CD4-positive, alpha-beta T cell treated with Interleukin-1 beta for 1 hour (primary cell): Measurements from ENCODE around the gene NDUFB8.

Experiments
- DNase-seq, 2 donors: peaks; one replicate each; pipeline ENCODE4 v3.0.0-alpha.2; 2020 to 2022

Gene NDUFB8

DNA sequence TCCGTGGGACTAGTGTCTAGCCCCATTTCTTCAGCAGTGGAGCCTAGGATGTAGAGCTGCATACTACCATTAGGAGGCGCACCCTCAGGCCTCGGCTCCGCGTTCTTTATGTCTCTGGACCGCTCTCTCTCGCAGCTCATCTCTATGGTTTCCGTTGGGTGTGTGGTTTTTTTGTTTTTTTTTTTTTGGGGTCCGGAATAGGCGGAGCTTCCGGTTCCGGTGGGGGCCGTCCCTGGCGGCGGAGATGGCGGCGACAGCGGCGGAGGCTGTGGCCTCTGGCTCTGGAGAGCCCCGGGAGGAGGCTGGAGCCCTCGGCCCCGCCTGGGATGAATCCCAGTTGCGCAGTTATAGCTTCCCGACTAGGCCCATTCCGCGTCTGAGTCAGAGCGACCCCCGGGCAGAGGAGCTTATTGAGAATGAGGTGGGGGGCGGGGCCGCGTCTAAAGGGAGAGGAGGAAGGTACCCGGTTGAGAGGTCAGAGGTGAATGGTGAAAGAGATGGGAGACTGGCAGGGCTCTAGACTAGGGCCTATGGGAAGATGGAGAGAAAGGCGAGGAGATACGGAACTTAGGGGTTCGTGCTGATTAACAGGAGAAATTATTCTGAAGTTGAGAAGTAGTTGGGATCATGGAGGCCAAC, 6.2 kb upstream of the NDUFB8 start, which contains the start of gene HIF1AN:
HIF1AN (plus strand) TSS at position 229 of the 639 bp plus-strand sequence; CDS start at position 245, 16 bp downstream.
- DNase-seq = peak; percentile 93

DNA sequence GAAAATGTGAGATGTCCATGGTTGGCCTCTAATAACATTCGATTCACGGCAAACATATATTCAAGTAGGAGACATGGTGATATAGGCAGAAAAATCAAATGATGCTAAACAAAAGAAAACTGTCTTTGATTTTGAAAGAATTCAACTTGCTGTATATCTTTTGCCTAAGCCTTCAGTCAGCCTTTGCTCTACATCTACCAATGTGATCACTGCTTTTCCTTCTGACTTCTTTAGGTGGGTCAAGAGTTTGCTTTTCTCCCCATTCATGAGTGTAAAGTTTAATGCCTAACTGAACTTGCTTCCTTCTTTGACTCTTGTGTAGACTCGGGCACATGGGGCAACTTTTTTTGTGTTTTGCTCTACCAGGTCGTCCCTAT, 5.7 kb upstream of the NDUFB8 start:
- DNase-seq = no peak

DNA sequence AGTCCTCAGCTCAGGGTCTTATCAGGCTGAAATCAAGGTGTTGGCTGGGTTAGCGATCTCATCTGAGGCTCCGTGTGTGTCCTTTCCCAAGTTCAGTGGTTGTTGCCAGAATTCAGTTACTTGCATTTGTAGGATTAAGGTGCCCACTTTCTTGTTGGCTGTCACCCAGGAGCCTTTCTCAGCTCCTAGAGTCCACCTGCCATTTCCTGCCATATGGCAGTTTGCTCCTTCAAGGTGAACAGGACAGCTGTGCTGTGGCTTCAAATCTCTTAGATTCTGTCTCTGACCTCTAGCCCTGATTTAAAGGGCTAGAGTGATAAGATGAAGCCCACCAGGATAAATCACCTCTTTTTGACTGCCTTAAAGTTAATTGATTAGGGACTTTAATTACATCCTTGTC, 5.1 kb upstream of the NDUFB8 start:
- DNase-seq = no peak

DNA sequence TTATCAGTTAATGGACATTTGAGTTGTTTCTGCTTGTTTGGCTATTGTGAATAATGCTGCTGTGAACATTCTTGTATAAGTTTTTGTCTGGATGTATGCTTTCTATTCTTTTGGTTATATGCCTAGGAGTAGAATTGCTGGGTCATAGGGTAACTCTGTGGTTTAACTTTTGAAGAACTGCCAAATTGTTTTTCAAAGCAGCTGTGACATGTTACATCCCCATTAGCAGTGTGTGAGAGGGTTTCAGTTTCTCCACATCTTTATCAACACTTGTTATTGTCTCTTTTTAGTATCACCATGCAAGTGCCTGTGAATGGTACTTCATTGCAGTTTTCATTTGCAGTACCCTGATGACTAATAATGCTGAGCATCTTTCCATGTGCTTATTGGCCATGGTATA, 2.1 kb upstream of the NDUFB8 start:
- no peak for DNase-seq

DNA sequence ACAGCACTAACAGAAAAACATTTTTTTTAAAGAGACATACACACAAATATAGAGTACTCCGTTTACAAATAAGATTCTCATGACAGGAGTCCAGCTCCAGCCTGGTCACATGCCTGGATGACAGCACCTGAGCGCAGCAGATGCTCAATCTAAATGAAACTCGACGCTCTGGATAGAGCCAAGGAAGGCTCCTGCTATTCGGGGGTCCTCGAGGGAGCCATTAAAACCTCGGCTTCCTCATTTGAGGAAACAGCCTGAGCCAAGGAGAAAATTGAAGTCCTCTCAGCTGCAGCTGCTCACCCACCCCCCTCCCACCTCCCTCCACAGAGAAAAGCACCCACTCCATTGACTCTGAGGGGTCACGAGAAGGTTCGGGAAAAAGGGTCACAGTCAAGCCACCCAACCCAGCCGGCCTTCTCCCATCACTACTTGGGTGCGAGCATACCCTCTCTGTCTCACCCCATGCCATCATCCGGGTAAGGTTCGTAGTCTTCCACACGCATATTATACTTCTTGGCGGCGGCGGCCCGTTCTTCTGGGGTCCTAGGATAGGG, 673 bp downstream of the NDUFB8 start:
- DNase-seq = no peak

DNA sequence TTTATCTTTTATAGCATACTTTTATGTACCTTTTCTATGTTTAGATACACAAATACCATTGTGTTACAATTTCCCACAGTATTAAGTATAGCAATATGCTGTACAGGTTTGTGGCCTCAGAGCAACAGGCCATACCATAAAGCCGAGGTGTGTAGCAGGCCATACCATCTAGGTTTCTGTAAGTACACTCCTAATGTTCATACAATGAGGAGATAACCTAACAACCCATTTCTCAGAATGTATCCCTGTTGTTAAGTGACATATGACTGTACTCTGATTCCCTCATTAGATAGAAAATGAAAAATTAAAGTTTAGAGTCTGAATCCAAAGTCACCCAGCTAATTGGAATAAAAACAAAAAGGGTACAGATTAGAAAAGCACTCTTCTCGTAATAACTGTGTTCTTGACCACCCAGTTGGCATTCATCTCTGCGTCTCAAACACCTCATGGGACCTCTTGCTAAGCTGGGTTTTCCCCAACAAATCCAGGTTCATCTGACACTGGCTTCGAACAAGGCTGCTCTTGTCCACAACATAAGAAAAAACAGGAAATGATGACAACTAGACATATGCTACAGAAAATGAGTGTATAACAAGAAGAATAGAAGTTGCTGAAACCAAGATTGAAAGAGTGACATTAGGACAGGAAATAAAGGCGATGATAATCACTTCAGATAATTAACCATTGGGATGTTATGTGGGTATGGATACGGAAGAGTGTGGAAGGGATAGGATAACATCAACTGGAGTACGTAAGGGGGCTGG, 1.4 kb downstream of the NDUFB8 start:
- peak; percentile 27 to 57 for DNase-seq

DNA sequence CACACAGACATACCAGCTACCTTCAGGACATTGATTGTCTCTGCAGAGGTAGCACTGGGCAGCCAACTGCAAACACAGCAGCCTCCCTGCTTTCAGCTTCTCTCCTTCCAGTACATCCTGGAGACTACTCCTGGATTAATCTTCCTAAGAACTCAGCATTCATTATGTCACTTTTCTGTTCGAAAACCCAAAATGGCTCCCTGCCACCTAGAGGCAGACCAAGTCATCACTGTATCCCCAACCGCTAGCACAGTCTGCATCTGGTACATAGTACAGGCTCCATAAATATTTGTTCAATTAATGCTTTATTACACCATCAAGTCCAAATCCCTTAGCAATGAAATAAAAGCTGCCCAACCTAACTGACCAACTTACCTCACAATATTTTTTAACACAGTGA, 5.0 kb downstream of the NDUFB8 start:
- no peak for DNase-seq

DNA sequence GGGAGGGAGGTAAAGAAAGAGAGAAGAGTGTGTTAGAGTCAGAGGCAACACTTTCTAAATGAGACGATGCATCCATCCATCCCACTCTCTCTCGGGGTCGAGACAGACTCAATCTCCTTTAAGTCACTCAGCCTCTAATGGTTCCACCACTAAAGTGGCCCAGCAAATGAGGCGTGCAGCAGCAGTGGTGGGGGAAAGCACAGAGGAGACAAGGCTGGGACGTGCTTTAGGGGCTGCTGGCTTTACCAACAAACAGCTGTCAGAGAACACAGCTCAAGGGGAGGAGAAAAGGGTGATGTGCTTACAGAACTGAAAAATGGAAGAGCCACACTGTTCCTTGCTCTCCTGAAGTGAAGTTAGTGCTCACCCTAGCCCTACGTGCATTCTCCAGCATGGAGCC, 5.5 kb downstream of the NDUFB8 start:
- no peak for DNase-seq

DNA sequence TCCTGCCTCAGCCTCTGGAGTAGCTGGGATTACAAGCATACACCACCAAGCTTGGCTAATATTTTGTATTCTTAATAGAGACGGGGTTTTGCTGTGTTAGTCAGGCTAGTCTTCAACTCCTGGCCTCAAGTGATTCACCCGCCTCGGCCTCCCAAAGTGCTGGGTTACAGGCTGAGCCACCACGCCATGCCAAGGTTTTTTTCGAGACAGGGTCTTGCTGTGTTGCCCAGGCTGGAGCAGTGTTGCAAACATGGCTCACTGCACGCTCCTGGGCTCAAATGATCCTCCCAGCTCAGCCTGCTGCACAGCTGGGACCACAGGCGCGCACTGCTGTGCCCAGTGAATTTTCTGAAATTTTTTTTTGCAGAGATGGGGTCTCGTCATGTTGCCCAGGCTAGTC, 6.7 kb downstream of the NDUFB8 start:
- DNase-seq = no peak

DNA sequence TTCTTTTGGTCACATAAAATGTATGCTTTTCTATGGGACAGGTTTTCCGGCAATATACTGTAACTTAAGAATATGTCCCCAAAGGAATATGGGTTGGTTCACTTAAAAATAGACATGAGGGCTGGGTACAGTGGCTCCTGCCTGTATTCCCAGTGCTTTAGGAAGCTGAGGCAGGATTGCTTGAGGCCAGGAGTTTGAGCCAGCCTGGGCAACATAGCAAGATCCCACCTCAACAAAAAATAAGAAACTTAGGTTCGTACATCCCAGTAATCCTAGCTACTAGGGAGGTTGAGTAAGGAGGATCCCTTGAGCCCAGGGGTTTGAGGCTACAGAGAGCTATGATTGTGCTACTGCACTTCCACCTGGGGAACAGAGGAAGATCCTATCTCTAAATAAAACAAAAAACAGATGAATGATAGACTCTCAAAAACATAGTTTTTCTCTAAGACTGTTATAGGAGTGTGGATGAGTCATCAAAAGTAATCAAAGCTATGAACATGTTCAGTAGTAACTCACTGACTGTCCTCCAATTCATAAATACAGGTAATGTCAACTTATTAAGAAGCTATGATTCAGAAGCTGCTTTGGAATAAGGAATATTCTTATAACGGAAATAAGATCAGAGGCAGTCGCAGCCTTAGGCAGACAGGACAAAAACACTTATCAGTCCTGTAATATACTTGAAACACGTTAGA, 7.4 kb downstream of the NDUFB8 start:
- DNase-seq = no peak

DNA sequence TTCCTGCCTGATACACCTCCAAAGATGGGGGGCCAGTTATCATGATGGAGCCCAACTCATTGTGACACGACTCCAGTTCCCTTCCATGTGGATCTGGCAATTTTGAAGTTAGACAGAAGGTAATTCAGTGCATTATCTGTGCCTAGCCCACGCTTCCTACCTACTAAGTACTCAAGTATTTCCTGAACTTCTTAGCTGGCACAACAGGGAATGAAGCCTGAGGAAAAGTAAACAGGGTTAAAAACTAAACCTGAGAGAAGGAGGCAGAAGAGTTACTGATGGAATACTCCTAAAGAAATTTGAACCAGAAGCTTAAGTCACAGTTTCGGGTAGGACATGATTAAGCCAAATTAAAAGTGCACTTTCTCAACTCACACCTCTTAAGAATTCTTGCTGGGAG, 8.9 kb downstream of the NDUFB8 start:
- no peak for DNase-seq

DNA sequence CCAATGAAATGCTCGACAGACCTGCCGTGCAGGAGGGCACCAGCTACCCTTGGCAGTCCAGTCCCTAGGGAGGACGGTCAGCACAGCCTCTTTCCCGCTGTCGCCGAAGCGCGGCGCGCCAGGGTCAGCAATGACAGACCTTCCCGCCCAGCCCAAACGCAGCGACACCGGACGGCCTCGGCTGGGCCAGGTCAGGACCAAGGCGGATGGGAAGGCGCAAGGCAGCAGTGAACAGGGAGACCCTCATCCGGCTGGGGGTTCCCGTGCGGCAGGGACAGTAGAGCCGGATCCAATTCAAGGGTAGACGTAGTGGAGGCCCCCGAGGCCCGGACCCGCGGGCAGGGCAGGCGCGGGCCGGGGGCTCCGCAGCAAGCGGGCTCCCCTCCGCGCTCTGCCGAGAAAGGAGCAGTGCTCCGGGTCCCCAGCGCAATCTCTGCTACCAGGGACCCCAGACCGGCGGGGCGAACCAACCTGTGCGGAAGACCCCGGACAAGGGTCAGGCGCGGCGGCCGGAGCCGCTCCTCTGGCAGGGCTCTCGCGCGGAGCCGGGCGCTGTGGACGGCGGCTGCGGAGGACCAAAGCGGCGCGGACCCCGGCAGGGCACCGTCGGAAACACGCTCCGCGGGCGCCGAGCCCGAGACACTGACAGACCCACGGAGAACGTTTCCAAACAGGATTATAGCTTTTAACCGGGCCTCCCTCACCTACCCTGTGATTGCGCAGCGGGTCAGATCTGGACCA, 10.2 kb downstream of the NDUFB8 start, which contains the start of gene SEC31B:
SEC31B (minus strand) TSS at position 551 of the 741 bp plus-strand sequence. CDS start 2,909 bp downstream, outside the sequence.
- DNase-seq = no peak

DNA sequence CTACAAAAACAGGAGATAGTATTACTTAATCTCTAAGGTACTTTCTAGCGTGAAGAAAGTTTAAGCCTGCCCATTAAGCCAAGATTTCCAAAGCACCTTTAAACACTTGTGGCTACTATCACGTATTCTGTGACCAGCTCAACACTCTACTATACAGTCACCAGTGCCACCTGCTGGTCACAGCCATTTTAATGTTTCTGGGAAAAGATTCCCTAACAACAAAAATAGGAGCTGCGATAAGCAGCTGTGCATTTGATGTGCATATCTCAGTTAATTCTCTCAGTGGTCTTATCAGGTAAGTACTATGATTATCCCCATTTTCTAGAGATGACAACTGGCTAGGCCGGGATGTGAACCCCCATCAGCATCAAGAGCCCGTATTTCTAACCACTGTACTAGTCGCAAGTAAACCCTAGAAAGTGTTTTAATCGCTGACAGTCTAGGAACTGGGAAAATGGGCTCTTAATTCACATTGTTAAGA, 10.9 kb downstream of the NDUFB8 start:
- peak; percentile 36 to 70 for DNase-seq

DNA sequence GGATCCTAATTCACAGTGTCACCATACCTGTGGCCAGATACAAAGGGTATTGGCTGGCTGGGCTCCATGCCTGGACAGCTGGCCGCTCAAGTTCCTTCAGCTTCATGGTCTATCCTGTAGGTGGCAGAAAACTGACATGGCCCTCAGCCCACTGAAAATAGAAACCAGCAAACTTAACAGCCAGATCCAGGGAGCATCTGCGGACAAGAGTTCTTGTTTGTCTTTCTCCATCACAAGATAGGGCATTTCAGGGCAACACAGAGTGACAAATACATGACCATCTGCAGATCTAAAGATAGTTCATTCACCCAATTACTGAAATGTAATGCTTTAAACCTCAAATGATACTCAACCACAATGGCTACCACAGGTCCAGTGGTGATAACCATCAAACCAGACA, 12.8 kb downstream of the NDUFB8 start:
- DNase-seq = no peak

DNA sequence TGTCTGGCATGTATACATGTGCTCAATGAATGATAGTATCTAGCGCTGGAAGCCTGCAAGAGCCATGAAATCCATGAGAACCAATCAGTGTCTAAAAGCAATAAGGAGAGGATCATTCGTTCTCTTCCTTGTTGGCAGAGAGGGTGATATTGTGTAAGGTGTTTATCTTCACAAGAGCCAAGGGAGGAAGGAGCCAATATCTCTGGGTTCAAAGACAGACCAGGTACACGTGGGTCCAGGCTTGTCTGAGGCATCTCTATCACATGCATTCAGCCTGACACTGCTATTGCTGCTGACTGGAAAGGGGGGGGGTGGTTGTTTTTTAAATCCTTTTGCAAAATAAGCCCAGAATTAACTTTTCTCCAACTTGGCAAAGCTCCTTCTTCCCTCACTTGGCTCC, 14.1 kb downstream of the NDUFB8 start:
- DNase-seq = no peak

DNA sequence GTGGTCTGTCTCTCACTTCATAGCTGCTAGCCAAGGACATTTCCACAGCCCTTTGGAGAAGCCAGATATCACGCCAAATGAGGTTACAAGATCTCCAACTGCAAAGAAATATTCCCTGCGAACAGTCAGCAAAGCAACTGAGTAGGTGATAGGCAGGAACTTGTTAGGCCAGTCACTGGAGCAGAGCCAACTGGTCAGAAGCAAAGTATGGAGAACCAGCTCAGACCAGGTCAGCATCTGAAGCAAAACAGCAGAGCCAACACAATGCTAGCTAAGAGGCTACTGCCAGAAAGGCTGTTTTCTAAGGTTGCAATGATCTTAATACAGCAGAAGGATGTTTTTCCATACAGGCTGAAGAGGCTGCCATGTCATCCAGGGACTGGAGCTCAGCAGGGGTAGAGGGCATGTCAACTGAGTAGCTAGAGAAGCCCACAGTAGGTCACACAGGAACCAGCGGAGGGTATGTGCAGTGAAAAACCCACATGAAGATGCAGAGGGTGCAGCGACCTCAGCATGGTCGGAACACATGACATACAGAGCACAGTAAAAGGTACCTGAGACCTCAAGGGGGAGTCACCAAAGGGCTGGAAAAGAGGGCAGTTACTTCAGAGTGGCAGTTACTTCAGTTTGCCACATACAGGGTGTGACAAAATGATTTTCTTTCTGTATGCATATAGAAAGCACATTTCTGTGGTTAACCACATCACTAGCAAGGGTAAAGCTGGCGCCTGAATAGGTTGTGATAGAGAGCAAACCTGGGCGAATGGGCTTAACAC, 18.9 kb downstream of the NDUFB8 start:
- DNase-seq = peak; percentile 60 to 77

DNA sequence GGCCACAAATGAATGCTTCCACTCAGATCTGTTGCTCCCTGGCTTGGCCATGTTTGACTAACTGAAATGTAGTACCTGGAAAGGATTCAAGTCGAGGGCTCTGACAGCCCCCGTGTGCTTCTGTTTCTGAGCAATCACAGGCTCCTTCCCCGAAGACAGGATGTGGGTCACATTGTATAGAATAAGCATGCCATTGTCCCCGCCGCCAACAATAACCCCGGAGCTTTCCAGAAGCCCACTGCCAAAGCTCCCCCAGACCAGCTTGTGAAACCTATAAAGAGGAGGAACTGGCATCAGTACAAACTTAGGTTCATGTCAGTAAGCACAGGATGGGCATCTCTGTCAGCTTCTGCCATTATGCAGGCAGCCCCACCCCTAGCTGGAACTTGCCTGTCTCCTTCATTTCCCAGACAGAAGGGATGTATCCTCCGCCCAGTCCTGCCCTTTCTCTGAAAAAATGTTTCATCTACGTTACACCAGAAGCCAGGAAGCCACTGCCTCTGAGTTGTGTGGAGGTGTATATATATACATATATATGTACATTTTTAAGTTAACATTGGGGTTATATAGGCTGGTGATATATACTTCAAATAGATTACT, 20.3 kb downstream of the NDUFB8 start:
- peak; percentile 15 to 28 for DNase-seq

DNA sequence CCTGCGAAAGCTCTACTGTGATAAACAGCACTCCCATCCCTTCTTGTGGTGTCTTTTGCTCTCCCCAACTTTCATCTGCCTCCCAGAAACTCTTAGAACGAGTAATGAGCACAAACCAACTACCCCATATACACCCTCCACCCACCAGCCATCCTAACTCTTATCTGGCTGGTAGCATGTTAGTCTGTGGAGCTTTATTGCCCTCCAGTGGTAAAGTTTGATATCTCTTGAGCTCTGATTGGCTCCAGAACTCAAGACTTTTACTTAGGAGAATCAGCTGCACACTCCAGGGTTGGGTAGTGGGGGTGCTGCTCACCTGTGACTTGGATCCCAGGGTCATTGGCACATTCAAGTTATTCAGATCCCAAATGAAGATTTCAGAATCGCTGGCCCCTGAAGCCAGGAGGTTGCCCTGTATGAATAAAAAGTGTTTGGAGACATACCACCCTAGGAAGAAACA, 20.9 kb downstream of the NDUFB8 start:
- peak; percentile 40 to 78 for DNase-seq

DNA sequence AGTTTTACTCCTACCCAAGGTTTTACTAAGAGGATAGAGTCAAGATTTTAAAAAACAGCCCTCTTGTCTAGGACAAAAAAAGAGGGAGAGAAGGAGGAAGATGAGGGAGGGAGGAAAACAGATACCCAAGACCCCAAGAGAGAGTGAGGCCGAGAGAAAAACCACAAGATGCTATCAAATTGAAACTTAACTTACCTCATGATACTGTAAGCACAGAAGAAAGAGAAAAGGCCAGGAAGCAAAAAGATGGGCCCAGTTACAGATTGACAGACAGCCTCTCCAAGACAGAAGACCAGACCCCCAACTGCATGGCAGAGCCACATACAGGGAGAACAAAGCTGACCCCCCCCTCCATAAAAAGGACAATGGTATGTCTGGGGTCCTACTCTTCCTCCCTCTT, 21.4 kb downstream of the NDUFB8 start:
- no peak for DNase-seq

DNA sequence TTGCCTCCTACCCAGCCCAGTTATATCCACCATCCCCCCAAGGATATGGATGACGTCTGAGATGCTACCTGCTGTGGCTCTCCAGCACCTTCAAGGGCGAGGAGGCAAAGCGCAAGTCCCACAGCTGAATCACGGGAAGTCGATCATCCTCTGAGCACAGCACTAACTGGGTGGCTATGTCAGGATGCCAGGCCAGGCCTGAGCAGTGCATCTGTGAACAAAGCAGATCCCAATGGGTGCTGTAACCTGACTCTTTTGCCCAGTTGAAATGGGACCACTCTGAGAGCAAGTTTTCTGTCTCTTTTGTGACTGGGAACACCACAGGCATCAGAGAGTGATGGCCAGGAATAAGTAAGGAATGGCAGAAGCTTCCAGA, 22.3 kb downstream of the NDUFB8 start:
- DNase-seq = no peak
